Caki2 (cell line): ENCODE data around the gene TNKS1BP1. TPM values are rescaled to one million over a fixed set of nuclear protein-coding genes. Genes with fewer than 3 reads are reported as not detected.

Experiments used
- DNase-seq: peaks from one replicate; pipeline ENCODE4 v3.0.0-alpha.2; 2015; ENCODE audit warnings: low read depth
- in situ Hi-C: cut with HindIII; loops from 2 replicates; pipeline ENCODE4 v1.10.0; 2016; ENCODE audit warnings: low sequenced_read_pairs, low pct_unique_long_range_greater_than_20kb, mixed read lengths
- total RNA-seq: library from RNA; depleted of rRNA; stranded (reverse); fragments of >200 nt; shearing (Covaris generic); gene quantifications from 2 replicates; pipeline ENCODE4 v1.2.3, GENCODE V29; 2014; ENCODE audit warnings: low replicate concordance

The TNKS1BP1 gene
- total RNA-seq, 1 experiment from 2014 or later, result 70.7 TPM

DNA sequence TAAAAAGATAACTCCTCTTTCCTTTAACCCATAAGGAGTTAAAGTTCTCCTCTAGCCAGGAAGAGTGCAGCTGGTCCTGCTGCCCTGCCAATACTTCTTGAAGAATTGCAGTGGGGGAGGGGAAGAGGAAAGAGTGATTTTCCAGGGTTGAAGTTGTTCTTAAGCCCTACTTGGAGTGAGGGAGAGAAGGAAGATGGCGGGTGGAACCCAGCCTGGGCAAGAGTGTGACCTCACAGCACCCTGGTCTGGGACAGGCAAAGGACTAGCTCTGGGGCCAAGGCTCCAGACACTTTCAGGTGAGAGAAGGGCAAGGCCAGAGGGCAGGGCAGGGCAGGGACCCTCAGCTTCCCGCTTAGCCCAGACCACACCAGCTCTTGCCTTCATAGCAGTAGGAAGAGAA, 6.6 kb downstream of the TNKS1BP1 start:
- in situ Hi-C loops, result no loop called here

DNA sequence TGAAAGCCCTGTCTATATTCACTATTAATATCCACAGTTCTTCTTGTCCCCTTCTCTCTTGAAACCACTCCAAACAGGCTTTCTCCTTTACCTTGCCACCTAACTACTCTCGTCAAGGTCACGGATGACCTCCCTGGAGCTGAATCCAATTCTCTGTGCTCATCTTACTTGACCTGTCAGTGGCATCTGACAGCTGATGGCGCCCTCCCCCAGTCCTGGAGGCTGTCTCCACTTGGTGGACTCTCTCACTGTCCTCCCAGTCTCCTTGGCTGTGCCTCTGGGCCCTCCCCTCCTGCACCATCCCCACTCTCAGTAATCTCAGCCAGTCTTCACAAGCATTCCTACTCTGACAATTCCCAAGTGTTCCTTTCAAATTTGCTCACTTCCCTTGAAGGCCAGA, 8.7 kb downstream of the TNKS1BP1 start:
- in situ Hi-C loops, result no loop called here
- no peak for DNase-seq

More for the DNA sequence above, 6.6 kb downstream of the TNKS1BP1 start:
- DNase-seq, result no peak

DNA sequence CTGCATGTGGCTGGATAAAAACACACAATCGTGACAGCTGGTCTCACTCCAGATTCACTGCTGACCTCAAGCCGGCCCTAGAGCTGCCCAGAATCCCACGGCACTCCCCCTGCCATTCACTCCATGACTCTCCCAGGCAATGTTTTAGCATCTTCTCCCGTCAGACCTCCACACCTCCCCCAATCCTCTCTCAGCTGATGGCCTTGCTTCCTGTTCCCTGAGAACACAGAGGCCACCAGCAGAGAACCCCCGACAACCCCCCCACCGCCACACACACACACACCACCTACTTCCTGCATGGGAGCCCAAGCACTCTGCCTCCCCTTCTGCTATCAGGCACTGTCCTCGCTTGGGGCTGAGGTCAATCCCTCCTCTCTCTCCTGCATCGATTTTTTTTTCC, 9.3 kb downstream of the TNKS1BP1 start:
- DNase-seq, result no peak
- in situ Hi-C loops, result no loop called here

DNA sequence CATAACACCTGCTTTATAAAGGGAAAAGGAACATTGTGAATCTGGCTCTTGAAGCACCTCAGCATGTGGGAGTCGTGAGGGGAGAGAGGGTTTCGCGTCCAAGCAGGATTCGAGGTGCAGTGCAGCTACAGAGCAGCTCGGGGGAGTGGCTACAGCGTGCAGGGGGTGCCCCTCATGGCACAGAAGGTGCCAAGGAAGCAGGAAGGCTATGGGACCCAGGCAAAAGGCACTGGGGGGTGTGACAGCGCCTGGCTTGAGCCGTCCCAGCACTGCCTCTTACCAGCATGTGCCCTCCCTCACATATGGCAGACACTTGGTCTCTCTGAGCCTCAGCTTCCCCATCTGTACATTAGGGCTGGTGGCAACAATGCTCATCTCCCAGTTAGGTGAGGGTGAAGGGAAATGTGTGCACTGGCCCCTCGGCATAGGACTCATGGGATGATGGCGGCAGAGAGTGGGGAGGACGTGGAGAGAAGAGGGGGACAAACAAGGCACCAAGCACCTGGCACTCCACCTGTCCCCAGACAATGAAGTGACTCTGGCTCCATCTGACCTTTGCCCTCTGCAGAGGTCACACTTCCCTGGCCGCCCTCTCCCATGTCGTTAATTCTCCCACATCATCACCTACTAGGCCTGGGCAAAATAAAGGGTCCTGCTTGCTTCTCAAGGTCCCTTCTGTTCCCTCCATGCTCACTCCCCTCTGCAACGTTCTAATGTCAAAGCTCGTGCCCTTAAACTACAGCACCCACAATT, 10.4 kb downstream of the TNKS1BP1 start:
- in situ Hi-C loops, result no loop called here
- no peak for DNase-seq

DNA sequence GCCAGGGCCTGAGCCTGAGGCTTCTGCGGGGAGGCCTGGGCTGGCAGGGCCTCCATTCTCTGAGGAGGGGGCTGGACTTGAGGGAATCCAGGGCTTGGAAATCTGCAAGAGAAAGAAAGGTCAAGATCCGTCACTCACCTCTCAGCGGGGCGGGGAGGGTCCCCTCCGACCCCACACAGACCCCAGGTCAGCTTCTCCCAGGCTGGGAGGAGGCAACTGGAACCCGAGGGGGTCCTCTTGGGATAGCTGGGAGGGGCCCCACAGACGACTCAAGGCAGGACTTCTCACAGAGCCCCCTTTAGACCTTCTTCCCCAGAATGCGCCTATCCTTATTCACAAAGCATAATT, 11.0 kb downstream of the TNKS1BP1 start:
- DNase-seq, result no peak
- in situ Hi-C loops, result no loop called here

DNA sequence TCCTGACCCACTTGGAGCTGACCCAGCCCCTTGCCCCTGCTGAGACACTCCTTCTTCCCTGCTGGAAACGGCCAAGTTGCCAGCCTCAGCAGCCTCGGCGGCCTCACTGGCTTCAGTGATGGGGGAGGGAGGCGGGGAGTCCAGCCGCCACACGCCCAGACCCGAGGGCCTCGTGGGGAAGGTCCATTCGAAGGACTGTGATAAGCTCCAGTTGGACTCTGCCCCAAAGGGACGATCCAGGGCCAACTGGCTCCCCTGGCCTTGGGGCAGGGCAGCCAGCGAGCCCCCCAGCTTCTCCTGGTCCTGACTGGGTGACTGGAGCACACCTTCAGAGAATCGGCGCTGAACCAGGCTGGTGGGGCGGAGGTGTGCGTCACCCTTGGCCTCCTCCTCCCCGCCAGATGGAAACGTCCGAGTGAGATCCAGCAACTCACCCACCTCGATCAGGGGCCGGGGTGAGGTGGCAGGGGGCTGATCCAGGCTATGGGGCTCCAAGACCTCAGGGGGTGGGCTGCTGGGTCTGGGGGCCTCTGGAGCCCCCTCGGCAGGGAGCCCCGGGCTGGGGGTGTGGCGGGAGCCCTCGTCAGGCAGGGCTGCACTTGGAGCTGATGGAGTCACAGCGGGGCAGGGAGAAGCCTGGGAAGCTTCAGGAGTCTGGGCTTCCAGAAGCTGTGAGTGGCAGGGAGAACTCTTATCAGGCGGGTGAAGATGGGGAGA, 11.5 kb downstream of the TNKS1BP1 start:
- in situ Hi-C loops, result no loop called here
- no peak for DNase-seq

DNA sequence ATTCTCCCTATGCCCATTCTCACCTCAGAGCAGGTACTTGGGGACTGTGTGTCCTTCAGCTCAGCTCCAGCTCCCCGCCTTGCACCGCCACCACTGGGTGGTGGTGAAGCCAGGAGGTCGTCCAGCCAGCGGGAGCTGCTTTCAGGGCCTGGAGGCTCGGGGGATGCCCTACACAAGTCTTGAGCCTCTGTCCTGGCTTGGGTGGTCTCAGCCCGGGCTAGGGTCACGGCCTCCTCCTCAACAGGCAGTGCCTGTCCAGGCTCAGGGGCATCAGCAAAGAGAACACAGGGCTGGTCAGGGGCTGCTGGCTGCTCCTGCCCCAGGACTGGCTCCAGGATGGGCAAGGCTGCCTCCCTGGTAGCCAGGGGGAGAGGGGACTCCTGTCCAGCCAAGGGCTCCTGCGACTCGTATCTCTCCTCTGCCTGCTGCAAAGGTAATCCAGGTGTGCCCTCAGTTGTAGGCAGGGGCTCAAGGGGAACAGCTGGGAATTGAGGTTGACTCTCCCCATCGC, 12.2 kb downstream of the TNKS1BP1 start:
- in situ Hi-C loops, result no loop called here

DNA sequence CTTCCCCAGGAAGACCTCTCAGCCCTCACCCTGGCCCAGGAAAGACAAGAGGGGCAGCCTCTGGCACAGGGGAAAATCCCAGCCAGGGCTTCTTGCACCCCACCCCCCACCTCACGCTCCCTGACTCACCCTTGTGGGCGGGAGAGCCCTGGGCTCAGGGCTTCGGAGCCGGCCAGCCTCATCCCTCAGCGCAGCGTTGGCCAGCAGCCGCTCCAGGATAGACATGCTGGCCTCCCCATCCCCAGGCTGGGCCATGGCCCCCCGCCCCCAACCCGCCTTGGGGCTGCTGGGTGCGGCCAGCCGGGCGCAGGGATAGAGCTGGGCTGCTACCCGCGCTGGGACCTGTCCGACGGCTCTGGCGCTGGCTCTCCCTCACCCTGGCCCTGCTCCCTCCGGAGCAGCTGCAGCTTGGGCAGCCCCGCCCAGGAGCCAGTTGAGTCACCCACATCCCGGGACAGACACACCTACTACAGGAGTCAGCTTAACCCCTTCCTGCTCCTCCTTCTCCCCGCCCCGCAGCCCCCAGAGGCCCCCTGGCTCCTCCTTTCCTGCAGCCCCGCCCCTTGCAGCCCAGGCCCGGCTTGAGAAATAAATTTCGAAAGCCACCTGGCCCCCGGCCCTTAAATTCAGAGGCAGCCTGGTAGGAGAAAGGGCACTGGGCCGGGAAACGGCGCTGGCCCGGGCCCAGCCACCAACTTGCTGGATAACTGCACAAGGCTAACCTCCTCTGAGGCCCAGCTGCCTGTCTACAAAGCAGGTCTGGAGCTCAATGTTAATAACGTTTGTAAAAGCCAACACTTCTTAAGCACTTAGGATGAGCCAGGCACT, 13.4 kb downstream of the TNKS1BP1 start:
- DNase-seq, result peak; percentile 84
- in situ Hi-C loops, result no loop called here

More for the DNA sequence above, 12.2 kb downstream of the TNKS1BP1 start:
- no peak for DNase-seq

DNA sequence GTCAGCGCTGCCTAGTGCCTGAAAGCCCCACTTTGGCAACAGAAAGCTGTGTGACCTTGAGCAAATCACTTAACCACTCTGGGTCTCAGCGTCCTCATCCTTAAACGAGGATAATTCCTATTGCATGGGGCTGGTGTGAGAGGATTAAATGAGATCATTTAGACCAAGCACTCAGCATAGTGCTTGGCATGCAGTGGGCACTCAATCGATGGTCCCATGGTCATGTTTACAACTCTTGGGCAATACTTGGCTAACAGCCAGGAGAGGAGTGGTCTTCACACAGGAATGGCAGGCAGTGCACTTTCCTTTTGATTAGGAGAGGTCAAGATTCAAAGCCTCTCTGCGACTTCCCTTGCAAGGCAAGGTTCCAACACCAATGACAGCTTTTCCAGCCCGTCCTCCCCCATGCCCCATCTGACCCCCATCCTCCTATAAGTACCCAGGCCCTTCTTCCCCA, 14.1 kb downstream of the TNKS1BP1 start:
- DNase-seq, result no peak
- in situ Hi-C loops, result no loop called here

DNA sequence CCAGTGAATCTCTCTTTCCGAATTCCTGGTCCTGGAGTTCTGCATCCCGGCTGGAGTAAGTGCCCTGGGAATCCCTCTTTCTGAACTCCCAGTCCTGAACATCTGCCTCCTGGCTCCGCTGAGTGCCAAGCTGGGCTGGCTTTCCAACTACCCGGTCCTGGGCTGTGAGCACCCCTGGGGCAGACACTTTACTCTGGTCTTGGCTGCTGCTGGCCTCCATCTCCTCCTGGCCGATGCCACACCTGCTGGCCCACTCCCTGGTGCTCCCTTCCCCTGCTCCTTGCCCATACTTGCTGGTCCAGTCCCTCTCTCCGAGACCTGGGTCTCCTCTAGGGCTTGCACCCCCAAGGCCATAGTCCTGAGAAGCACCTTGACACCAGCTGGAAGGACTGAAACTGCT, 14.7 kb downstream of the TNKS1BP1 start:
- in situ Hi-C loops, result no loop called here
- no peak for DNase-seq

DNA sequence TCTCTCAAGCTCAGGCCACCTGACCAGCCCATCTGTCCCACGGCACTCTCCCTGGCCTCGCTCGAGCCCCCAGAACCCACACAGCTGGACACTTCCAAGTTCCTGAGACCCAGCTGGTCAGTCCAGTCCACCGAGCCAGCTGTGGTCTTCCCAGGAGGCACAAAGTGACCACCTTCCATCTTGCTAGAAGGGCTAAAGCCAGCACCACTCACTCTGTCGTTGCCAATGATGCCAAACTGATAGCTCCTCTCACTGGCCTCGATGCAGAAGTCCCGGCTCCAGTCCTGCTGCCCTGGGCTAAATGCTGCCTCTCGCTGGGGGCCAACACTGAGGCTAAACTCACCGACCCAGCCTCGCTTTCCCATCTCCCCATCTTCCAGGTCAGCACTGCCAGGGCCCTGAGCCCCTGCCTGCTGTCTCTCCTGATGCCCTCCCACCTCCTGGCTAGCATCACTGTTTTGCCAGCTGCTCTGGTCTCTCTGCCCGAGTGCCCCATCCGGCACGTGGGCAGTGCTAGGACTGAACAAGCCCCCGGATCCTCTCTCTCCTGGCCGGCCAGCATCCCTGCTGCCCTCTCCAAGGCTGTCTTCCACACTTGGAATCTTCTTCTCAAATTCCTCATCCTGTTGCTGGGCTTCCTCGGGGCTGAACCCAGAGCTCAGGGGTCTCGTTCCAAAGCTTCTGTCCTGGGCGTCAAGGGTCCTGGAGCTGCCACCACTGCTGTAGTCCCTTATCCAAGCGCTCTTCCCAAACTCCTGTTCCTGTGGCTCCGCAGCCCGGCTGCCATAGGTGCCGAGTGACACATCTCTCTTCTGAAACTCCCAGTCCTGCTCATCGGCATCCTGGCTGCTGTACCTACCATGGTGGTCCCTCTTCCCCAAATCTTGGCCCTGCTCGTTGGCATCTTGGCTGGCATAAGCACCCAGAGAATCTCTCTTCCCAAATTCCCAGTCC, 15.4 kb downstream of the TNKS1BP1 start:
- in situ Hi-C loops, result no loop called here
- DNase-seq, result no peak

DNA sequence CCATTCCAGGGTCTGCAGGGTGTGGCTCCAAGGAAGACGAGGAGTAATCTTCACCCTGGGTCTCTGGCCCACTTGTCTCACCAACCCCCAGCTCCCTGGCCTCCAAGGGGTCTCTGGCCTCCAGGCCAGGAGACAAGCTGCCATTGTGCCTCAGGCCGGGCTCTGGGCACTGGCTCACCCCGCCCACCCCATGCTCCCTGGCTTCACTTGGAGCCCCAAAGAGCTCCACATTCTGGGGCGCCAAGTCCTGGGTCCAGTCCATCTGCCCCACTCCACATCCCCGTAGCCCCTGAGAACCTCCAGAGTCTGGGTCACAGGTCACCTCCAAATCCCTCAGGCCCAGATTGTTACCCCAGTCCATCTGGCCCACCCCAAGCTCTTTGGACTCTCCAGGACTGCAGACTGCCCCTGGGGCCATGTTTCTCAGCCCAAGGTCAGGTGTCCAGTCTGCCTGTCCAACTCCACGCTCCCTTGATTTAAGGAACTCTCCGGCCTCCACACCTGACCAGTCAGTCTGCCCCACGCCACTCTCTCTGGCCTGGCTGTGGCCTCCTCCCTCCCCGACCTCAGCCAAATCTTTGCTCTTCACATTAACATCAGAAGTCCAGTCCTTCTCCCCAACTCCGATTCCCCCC, 16.2 kb downstream of the TNKS1BP1 start:
- in situ Hi-C loops, result no loop called here
- DNase-seq, result no peak

DNA sequence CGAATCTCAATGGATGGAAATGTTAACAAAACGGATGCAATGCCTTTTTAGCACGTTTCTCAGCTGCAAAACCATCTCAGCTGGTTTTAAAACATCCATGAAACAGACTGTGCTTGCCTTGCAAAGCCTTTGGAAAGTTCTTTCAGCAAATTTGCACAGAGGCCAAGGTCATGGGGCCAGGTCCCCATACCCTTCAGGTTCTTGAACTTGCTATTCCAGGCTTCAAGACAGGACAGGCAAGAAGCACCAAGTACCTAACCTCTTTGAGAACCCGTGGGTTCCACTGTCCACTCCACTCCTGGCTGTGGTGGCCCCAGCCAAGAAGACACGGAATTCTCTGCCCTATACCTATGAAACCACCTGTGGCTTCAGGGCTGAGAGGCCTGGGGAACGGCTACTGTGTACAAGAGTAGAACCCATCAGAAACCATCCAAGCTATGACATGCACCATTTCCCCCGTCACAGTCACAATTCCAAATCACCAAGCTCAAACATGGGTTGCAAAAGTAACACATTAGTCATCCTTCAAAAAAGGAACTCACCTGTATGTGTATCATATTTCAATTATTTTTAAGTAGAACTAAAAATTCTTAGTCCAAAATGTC, 17.0 kb downstream of the TNKS1BP1 start:
- DNase-seq, result no peak
- in situ Hi-C loops, result no loop called here

DNA sequence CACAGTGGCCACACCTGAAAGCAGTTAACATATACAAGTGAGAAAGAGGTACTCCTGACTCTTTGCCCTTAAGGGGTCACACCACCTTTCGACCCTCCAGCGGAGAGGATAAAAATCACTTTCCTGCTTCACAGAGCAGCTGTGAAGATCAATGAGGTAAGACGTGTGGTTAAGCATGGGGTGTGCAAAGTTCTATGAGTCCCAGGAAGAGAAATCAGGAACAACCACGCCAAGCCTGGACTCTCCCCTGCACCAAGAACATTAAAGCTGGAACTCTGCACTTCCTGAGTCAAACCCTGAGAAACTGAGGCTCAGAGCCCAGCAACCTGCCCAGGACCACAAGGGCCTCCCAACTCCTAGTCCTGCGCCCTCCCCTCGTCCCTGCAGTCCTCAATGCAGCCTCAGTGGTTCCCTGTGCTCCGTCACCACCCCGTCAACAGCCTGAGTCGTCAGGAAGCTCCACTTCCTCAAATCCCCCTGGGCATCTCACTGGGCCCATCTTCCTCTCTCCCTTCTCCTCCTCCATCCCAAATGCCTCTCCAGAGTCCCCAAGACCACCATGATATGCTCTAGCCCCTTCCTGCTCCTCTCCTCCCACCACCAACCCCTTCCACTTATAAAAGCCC, 17.7 kb downstream of the TNKS1BP1 start:
- DNase-seq, result no peak
- in situ Hi-C loops, result no loop called here

DNA sequence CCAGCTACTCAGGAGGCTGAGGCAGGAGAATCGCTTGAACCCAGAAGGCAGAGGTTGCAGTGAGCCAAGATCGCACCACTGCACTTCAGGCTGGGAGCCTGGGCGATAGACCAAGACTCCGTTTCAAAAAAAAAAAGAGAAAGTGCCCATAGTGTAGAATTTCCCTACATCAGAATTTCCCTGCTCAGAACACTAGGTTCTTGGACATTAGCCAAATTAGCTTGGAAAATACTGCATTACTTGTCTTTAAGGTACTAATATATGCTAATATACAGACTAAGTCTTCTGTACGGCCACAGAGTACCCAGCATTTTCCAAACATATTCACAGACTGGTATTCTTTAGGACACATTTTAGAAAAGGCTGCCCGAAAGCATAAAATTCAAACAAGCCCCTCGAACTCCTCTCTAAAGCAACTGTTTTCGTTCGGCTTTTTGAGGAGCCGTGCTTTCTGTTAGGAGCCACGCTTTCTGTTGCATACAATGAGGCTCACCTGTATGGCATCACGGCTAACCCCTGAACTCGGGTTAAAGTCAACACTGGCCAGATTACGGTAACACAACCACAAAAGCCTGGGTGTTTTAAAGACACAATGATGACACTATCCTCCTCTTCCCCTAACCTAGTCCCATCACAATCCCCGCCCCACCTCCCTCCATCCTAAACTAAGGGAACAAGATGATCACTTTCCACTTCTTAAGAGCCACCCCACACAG, 18.4 kb downstream of the TNKS1BP1 start:
- DNase-seq, result no peak
- in situ Hi-C loops, result no loop called here

DNA sequence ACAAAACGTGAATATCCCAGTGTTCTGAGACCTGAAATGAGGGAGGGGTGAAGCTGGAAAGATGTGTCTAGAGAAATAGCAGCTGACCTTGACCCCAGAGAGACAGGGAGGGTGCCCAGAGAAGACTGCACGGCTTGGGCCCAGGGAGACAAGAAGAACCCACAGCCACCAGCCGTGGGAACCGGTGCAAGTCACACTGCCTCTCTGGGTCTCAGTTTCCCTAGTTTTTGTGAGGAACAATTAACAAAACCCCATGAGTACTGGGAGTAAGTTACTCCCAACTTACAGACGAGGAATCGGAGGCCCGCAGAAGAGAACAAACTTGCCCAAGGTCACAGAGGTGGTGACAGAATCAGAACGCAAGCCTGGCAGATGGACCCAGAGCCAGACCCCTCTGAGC, 19.2 kb downstream of the TNKS1BP1 start:
- DNase-seq, result no peak
- in situ Hi-C loops, result no loop called here
